GM12878 (cell line): ENCODE data around the gene FADD.

Experiments used
- ETV6 ChIP-seq, 2 experiments: fragments of 450-650 bp in 1 of 2; IDR thresholded peaks in 1 of 2; conservative IDR thresholded peaks in 1 of 2; 2 replicates each; pipeline ENCODE4 v1.6.1; 2014; ENCODE audit warnings: antibody characterized with exemption in 1 of 2, borderline replicate concordance in 1 of 2, low read depth in 1 of 2, mild to moderate bottlenecking in 1 of 2, moderate library complexity in 1 of 2
- POLR2A ChIP-seq: IDR thresholded peaks from 2 replicates; pipeline ENCODE4 v1.6.1; 2011; ENCODE audit warnings: low read depth, mild to moderate bottlenecking, low read length
- POLR2AphosphoS5 ChIP-seq: IDR thresholded peaks from 2 replicates; pipeline ENCODE4 v1.6.1; 2011; ENCODE audit warnings: mild to moderate bottlenecking, low read length, inconsistent platforms
- ZNF274 ChIP-seq: IDR thresholded peaks from one replicate; pipeline ENCODE4 v1.8.0; 2011; ENCODE audit not compliant: insufficient read length, insufficient read depth
- TF ChIP-seq, protein P1 (sequence below): fragments of 450-650 bp; IDR thresholded peaks from 2 replicates; pipeline ENCODE4 v1.6.1; 2017; ENCODE audit warnings: antibody characterized with exemption, mild to moderate bottlenecking, moderate library complexity

DNA sequence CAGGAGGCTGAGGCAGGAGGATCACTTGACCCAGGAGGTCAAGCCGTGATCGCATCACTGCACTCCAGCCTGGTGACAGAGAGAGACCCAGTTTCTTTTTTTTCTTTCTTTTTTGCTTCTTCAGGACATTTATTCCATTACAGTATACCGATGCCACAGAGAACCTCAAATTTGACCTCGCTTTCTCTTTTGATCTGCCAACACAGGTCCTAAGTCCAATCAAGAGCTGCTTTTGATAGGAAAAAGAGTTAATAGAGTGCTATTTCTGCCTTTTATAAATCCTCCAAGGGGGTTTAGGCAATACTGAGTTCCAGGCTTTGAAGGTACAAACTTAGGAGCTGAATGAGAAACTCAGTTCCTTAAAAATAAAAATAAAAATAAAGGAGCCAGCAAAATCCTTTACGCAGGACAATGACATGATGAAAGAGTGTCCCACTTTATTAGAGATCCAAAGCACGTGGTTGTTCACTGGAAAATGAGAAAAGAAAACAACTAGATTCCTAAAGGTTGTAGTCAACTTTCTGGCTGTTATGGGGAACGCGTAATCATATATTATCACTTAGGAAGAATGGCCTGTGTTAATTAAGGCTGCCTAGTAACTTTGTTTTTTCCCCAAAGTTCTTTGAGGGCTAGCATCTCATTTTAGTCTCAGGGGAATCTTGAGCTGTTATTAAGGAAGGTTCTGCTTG, 27.2 kb downstream of the FADD start:
- TF ChIP-seq ETV6 (conservative IDR thresholded peaks at IDR 0.05 in 1 of 2, IDR thresholded peaks at IDR 0.05 in 1 of 2; ENCODE audit: borderline replicate concordance in 1 of 2, low read depth in 1 of 2) (no peak), POLR2AphosphoS5 (no peak), ZNF274 (no peak), POLR2A (no peak)
- TF ChIP-seq, protein P1, sequence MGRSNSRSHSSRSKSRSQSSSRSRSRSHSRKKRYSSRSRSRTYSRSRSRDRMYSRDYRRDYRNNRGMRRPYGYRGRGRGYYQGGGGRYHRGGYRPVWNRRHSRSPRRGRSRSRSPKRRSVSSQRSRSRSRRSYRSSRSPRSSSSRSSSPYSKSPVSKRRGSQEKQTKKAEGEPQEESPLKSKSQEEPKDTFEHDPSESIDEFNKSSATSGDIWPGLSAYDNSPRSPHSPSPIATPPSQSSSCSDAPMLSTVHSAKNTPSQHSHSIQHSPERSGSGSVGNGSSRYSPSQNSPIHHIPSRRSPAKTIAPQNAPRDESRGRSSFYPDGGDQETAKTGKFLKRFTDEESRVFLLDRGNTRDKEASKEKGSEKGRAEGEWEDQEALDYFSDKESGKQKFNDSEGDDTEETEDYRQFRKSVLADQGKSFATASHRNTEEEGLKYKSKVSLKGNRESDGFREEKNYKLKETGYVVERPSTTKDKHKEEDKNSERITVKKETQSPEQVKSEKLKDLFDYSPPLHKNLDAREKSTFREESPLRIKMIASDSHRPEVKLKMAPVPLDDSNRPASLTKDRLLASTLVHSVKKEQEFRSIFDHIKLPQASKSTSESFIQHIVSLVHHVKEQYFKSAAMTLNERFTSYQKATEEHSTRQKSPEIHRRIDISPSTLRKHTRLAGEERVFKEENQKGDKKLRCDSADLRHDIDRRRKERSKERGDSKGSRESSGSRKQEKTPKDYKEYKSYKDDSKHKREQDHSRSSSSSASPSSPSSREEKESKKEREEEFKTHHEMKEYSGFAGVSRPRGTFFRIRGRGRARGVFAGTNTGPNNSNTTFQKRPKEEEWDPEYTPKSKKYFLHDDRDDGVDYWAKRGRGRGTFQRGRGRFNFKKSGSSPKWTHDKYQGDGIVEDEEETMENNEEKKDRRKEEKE = no peak
